IPS-18a (cell line): ENCODE data around the gene ALG12.
"Not testable (repeated sequence)": the region's sequence is repeated elsewhere in the genome, so short reads cannot be mapped to it uniquely, and the experiment has no call there.

Experiments
- H3K27ac ChIP-seq: one replicate; pipeline ENCODE4 v1.5.1; 2013; ENCODE audit warnings: low read length
- H3K27me3 ChIP-seq: one replicate; pipeline ENCODE4 v1.6.1; 2013; ENCODE audit warnings: mild to moderate bottlenecking, low read length; ENCODE audit not compliant: control insufficient read depth, insufficient read depth
- H3K36me3 ChIP-seq: one replicate; pipeline ENCODE4 v1.6.1; 2013; ENCODE audit warnings: low read depth, low read length; ENCODE audit not compliant: control insufficient read depth
- H3K4me1 ChIP-seq: one replicate; pipeline ENCODE4 v1.6.1; 2013; ENCODE audit warnings: low read depth, low read length; ENCODE audit not compliant: control insufficient read depth
- H3K4me3 ChIP-seq: one replicate; pipeline ENCODE4 v1.5.1; 2013; ENCODE audit warnings: low read length
- H3K9ac ChIP-seq: one replicate; pipeline ENCODE4 v1.6.1; 2013; ENCODE audit warnings: mild to moderate bottlenecking, low read length, moderate library complexity
- H3K9me3 ChIP-seq: one replicate; pipeline ENCODE4 v1.6.1; 2013; ENCODE audit warnings: low read depth, low read length; ENCODE audit not compliant: control insufficient read depth

ALG12 gene

GRCh38 chr22:49861642-49862495 lies 56.4 kb downstream of the ALG12 start:
- no peak overlapping the region for H3K9ac ChIP-seq
- no peaks in the 10 kb centered on the region for H3K36me3 ChIP-seq
- no peak overlapping the region for H3K4me3 ChIP-seq
- no peaks in the 10 kb centered on the region for H3K9me3 ChIP-seq
- no peak overlapping the region for H3K27ac ChIP-seq
- no peaks in the 10 kb centered on the region for H3K27me3 ChIP-seq
- H3K4me1 ChIP-seq = peaks cover 5% of the 10 kb centered on the region

- Histone ChIP-seq H3K4me3 (no peak overlapping the region), H3K4me1 (peaks cover 11% of the 10 kb centered on the region), H3K9me3 (no peaks in the 10 kb centered on the region), H3K27ac (no peak overlapping the region), H3K9ac (no peak overlapping the region), H3K27me3 (no peaks in the 10 kb centered on the region), H3K36me3 (no peaks in the 10 kb centered on the region)
Measured at GRCh38 chr22:49858827-49859226, 59.4 kb downstream of the ALG12 start.

DNA sequence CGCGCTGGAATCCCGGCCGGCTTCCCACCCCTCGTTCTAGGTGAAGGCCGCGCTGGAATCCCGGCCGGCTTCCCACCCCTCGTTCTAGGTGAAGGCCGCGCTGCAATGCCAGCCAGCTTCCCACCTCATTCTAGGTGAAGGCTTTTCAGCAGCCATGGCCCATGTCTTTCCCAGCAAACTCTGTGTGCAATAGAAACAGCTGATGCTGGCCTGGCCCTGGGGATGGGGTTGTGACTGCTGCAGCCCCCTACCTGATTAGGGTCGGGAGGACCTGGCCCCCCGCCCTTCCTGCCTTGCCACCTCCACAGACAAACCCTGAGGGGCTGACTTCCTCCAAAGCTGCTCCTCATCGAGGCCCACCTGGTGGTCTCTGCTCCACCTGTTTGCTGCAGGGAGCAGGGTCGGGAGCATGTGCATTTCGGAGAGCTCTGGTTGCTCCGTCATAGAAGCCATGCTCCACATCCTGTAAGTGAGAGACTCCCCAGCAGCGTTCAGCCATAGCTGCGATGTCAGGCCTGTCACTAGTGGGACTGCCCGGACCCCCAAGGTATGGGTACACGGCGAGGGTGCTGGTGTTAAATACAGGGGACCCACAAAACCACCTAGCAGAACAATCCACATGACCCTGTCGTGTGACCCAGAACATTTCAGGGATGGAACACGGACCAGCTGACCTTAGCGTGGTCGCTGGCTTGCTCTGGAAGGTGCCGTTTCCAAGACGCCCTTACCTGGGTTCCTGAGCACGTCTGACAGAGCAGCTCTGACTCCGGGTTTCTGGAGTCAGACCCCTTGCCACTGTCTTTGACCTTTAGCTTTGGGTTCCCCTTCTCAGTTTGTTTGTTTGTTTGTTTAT lies 61.2 kb downstream of the ALG12 start:
- H3K27ac ChIP-seq = no peak overlapping the region
- H3K9me3 ChIP-seq = no peaks in the 10 kb centered on the region
- H3K9ac ChIP-seq = no peak overlapping the region
- H3K4me3 ChIP-seq = no peak overlapping the region
- H3K4me1 ChIP-seq = peaks cover 11% of the 10 kb centered on the region
- H3K27me3 ChIP-seq = peaks cover 11% of the 10 kb centered on the region
- H3K36me3 ChIP-seq = no peaks in the 10 kb centered on the region

DNA sequence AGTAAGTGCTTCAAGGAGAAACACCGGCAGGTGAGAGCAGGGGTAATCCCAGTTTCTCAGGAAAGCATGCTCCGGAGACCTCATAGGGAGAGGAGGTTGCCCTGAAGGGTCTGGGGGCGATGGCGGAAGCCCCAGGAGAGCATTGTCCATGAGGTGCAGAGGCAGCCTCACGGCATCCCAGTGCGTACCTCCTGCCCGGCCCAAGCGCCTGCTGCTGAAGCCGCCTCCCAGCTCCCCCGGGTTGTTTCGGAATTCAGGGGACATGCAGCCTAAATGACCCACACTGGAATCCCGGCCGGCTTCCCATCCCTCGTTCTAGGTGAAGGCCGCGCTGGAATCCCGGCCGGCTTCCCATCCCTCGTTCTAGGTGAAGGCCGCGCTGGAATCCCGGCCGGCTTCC lies 61.9 kb downstream of the ALG12 start:
- Histone ChIP-seq H3K9me3 (no peaks in the 10 kb centered on the region), H3K4me1 (peaks cover 11% of the 10 kb centered on the region), H3K4me3 (no peak overlapping the region), H3K36me3 (no peaks in the 10 kb centered on the region), H3K27ac (no peak overlapping the region), H3K27me3 (peaks cover 18% of the 10 kb centered on the region), H3K9ac (no peak overlapping the region)

DNA sequence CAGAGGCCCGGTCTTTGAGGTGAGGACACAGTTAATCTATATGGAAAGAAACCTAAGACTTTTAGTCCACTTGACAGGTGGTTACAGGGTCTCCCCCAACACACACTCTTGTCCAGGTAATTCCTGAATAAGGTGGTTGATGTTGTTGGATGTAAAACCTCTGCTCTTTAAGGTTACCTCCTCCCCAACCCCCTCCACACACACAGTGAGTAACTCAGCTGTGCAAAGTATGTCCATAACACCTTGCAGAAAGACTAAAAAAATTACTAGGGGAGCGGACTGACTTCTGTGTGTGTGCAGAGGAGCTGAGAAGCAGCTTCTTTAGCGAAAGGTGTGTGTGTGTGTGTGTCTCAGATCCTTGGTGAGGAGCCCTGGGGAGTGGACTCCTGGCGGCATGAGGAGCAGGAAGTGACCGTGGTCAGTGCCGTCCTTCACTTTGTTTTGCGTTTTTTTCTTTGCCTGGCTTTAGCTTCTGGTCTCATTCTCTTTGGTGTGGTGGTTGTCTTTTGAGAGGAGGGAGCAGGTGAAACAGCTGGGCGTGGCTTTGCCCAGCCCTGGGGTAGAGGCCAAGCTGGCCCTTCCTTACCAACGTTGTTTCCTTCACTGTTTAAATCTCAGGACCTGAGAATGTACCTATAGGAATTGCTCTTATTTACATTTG lies 62.9 kb downstream of the ALG12 start:
- Histone ChIP-seq H3K4me3 (peak overlapping the region; percentile 90), H3K27ac (no peak overlapping the region), H3K4me1 (peaks cover 11% of the 10 kb centered on the region), H3K36me3 (no peaks in the 10 kb centered on the region), H3K9ac (no peak overlapping the region), H3K27me3 (peaks cover 27% of the 10 kb centered on the region), H3K9me3 (no peaks in the 10 kb centered on the region)

DNA sequence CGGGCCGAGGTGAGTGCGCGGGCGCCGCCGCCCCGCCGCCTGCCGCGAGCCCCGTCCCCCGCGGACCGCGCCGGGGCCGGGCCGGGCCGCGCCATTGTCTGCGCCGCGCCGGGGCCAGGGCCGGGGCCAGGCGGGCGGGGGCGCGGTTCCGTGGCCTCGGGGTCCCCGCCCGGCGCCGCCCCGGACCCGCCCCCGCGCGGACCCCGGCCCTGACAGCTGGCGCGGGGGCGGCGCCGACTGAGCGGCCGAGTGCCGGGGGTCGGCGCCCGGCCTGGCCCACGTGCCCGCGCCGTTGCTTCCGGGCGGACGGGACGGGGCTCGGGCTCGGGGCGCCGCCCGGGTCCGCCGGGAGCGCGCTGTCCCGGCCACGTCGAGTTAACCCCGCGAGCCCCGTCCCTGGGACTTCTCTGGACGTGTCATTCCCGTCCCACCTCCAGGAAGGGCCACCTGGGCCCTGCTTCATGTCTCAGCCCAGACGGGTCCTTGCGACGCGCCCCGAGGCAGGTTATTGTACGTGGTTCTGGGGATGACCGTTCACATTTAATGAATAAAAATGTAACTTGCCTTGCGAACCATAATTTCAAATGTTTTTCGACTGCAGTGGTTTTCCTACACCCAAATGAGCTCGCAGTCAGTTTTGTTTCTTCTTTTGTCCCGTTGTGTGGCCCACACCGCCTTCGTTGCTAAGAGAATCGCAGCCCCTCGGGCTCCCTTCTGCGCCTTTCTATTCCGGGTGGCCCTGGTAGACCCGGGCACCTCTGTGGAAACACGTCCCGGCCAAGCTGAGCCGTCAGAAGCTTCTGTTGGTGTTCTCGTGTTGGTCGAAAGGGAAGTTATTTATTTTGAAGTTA lies 64.0 kb downstream of the ALG12 start:
- H3K9me3 ChIP-seq = no peaks in the 10 kb centered on the region
- H3K4me1 ChIP-seq = peaks cover 11% of the 10 kb centered on the region
- H3K27ac ChIP-seq = no peak overlapping the region
- H3K36me3 ChIP-seq = no peaks in the 10 kb centered on the region
- peak overlapping the region; percentile 74 for H3K9ac ChIP-seq
- peaks cover 39% of the 10 kb centered on the region for H3K27me3 ChIP-seq
- H3K4me3 ChIP-seq = peak overlapping the region; percentile 90

GRCh38 chr22:49852898-49853894 lies 65.0 kb downstream of the ALG12 start, which contains the start of gene ZBED4:
TSS of gene ZBED4 (plus strand) at chr22:49853844. CDS start at chr22:49883663, 29,819 bp downstream.
- Histone ChIP-seq H3K36me3 (no peaks in the 10 kb centered on the region), H3K27me3 (peaks cover 49% of the 10 kb centered on the region), H3K27ac (no peak within 1 kb of the TSS), H3K9me3 (no peaks in the 10 kb centered on the region), H3K4me3 (peak within 1 kb of the TSS; percentile 90), H3K9ac (peak within 1 kb of the TSS; percentile 74), H3K4me1 (peaks cover 11% of the 10 kb centered on the region)

GRCh38 chr22:49852568-49852897 lies 65.7 kb downstream of the ALG12 start:
- H3K9ac ChIP-seq, H3K27ac ChIP-seq, H3K36me3 ChIP-seq, H3K9me3 ChIP-seq: not testable (repeated sequence)
- H3K4me3 ChIP-seq = peak overlapping the region; percentile 63
- peaks cover 11% of the 10 kb centered on the region for H3K4me1 ChIP-seq
- peaks cover 56% of the 10 kb centered on the region for H3K27me3 ChIP-seq

- Histone ChIP-seq H3K9ac (no peak overlapping the region), H3K27ac (no peak overlapping the region), H3K4me1 (peaks cover 11% of the 10 kb centered on the region)
Measured at GRCh38 chr22:49850959-49851802, 67.1 kb downstream of the ALG12 start.

More at GRCh38 chr22:49850959-49851802, 67.1 kb downstream of the ALG12 start:
- no peak overlapping the region for H3K4me3 ChIP-seq
- H3K36me3 ChIP-seq = no peaks in the 10 kb centered on the region
- H3K27me3 ChIP-seq = peaks cover 69% of the 10 kb centered on the region
- no peaks in the 10 kb centered on the region for H3K9me3 ChIP-seq
